ENCODE results near the gene RGS11.

The RGS11 gene

DNA sequence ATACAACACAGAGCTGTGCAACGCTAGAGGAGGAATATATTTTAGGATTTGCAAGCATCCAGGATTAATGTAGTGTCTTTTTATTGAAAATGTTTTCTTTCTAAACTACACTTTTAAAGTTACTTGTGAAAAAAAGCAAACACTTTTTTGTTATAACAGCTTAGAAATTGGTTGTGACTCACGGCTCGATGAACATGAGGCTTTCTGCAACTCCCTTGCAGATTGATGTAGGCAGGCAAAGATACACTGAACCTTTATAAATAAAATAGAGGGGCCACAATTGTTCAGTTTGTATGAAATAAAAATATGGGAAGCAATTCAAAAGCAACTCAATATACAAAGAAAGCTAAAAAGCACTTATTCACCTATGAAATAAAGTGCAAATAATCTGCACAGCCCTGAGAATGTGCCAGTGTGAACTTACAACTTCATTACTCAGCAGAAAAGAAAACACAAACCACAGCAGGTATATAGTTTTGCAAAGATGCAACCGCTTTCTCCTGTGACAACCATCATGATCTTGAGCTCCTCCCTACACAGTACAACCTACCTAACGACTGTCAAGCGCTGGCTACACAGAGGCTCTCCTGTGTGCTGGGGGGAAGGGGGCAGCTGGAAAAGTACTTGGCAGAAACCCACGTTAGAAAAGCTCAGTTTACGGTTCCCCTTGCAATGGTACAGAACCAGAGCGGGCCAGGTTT lies 47.4 kb downstream of the RGS11 start:
- no peak for DNase-seq

DNA sequence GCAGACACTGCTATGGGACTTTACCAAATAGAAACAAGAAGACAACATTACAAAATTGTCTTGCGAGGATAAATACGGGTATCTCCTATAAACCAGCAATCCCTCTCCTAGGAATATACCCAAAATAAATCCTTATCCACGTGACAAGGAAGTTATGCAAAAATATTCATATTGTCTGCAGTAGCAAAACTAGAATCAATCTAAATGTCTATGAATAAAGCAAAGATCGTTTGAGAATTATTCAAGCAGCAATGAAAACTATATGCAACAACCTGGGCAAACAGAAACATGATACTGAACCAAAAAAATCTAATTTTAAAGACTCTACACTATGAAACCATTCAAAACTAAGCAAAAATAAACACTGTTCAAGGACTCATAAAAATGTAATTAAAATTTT lies 55.7 kb downstream of the RGS11 start:
- DNase-seq, result no peak

Data from Kasumi-1 (cell line).